A549 (cell line): ENCODE results near the gene PCYT1B. TPM values are rescaled to one million over a fixed set of nuclear protein-coding genes. Genes with fewer than 3 reads are reported as not detected.
A peak's percentile ranks its signal among the peaks of the same experiment; 100 is the strongest.

Source experiments
- ATAC-seq, 2 experiments: fragments of 200-7000 bp in 1 of 2; fragments of >200 bp in 1 of 2; cut with Nextera tagmentation in 1 of 2; cut with Tn5 transposase in 1 of 2; 3 replicates each; pipeline versions ENCODE4 v1.8.0 to v1.9.1; 2018 to 2020; ENCODE audit warnings: mild to moderate bottlenecking in 1 of 2, moderate library complexity in 1 of 2
- CTCF ChIA-PET: fragments of 300-600 bp; sonication (Branson Sonifier 250); formaldehyde crosslinking; extraction: SDS; loops from one replicate; lab custom pipeline; 2021; ENCODE audit warnings: antibody characterized with exemption, inconsistent platforms; lab: Yijun Ruan, JAX
- POLR2A ChIA-PET: fragments of 350-600 bp; formaldehyde crosslinking; extraction: SDS; loops from one replicate; lab custom pipeline; 2021; ENCODE audit warnings: antibody characterized with exemption, inconsistent platforms; lab: Yijun Ruan, JAX
- DNase-seq, 2 experiments: peaks; one replicate each; pipeline versions ENCODE4 v3.0.0 to v3.0.0-alpha.2; 2011 to 2016; ENCODE audit warnings: low read depth in 1 of 2, low spot score in 1 of 2
- FAIRE-seq: peaks from 2 replicates; lab custom pipeline; 2011; peaks lifted over from hg19 to GRCh38; lab: Jason Lieb, UNC
- H3K27ac ChIP-seq, 2 experiments: fragments of >200 bp; sonication (Bioruptor Twin); formaldehyde crosslinking; 3 replicates each; pipeline ENCODE4 v1.5.1; 2016 to 2017
- H3K4me1 ChIP-seq: fragments of >200 bp; sonication (Bioruptor Twin); formaldehyde crosslinking; 3 replicates; pipeline ENCODE4 v1.6.1; 2016
- H3K4me2 ChIP-seq: fragments of >200 bp; sonication (Bioruptor Twin); formaldehyde crosslinking; 3 replicates; pipeline ENCODE4 v1.6.1; 2016
- H3K4me3 ChIP-seq: fragments of >200 bp; sonication (Bioruptor Twin); formaldehyde crosslinking; 3 replicates; pipeline ENCODE4 v1.5.1; 2016
- H3K9me3 ChIP-seq: fragments of >200 bp; sonication (Bioruptor Twin); formaldehyde crosslinking; 3 replicates; pipeline ENCODE4 v1.6.1; 2016
- BHLHE40 ChIP-seq: IDR thresholded peaks from 2 replicates; pipeline ENCODE4 v1.6.1; 2012; ENCODE audit warnings: low read depth, low read length, inconsistent platforms
- CEBPB ChIP-seq, 2 experiments: fragments of >200 bp in 1 of 2; sonication (Bioruptor Twin) in 1 of 2; formaldehyde crosslinking in 1 of 2; IDR thresholded peaks; 2 replicates each; pipeline ENCODE4 v1.6.1; 2012 to 2016
- CHD2 ChIP-seq: fragments of 150-350 bp; IDR thresholded peaks from 2 replicates; pipeline ENCODE4 v1.6.1; 2014; ENCODE audit warnings: low read length; ENCODE audit not compliant: partially characterized antibody
- EHMT2 ChIP-seq: fragments of 200-600 bp; sonication (generic); IDR thresholded peaks from 2 replicates; pipeline ENCODE4 v1.6.1; 2016; ENCODE audit warnings: antibody characterized with exemption, low read depth, mild to moderate bottlenecking, moderate library complexity
- GATA3 ChIP-seq: IDR thresholded peaks from 2 replicates; pipeline ENCODE4 v1.6.1; 2012; ENCODE audit warnings: borderline replicate concordance
- HDAC2 ChIP-seq: fragments of 200-600 bp; sonication (generic); IDR thresholded peaks from 2 replicates; pipeline ENCODE4 v1.6.1; 2016
- JUN ChIP-seq, 2 experiments: fragments of >200 bp; sonication (Bioruptor Twin); formaldehyde crosslinking; IDR thresholded peaks; 2 replicates in 1 of 2; 3 replicates in 1 of 2; pipeline ENCODE4 v1.6.1; 2016 to 2017
- KDM1A ChIP-seq: fragments of 200-600 bp; sonication (generic); IDR thresholded peaks from 2 replicates; pipeline ENCODE4 v1.6.1; 2016; ENCODE audit warnings: low read depth, mild to moderate bottlenecking
- KDM5A ChIP-seq: fragments of 200-600 bp; sonication (generic); IDR thresholded peaks from 2 replicates; pipeline ENCODE4 v1.6.1; 2016; ENCODE audit warnings: antibody characterized with exemption, mild to moderate bottlenecking
- MAFK ChIP-seq: fragments of 450-650 bp; IDR thresholded peaks from 2 replicates; pipeline ENCODE4 v1.6.1; 2014; ENCODE audit not compliant: partially characterized antibody
- MYC ChIP-seq: IDR thresholded peaks from 2 replicates; pipeline ENCODE4 v1.6.1; 2012; ENCODE audit warnings: mild to moderate bottlenecking, inconsistent platforms, low read length, improper control_type of control experiment, borderline replicate concordance
- NFE2L2 ChIP-seq: fragments of 150-350 bp; conservative IDR thresholded peaks from 2 replicates; pipeline ENCODE4 v1.6.1; 2014; ENCODE audit warnings: low read length
- NR3C1 ChIP-seq: fragments of >200 bp; sonication (Bioruptor Twin); formaldehyde crosslinking; IDR thresholded peaks from 3 replicates; pipeline ENCODE4 v1.6.1; 2017
- POLR2A ChIP-seq: IDR thresholded peaks from 2 replicates; pipeline ENCODE4 v1.6.1; 2012; ENCODE audit warnings: mild to moderate bottlenecking, low read length
- RAD21 ChIP-seq, 2 experiments: fragments of >200 bp in 1 of 2; sonication (Bioruptor Twin) in 1 of 2; formaldehyde crosslinking in 1 of 2; IDR thresholded peaks in 1 of 2; conservative IDR thresholded peaks in 1 of 2; 2 replicates in 1 of 2; 3 replicates in 1 of 2; pipeline ENCODE4 v1.6.1; 2012 to 2018; ENCODE audit warnings: inconsistent platforms in 1 of 2
- RARB ChIP-seq: fragments of 250-450 bp; sonication (Bioruptor Pico); IDR thresholded peaks from 2 replicates; pipeline ENCODE4 v1.8.0; 2021; ENCODE audit warnings: mild to moderate bottlenecking, moderate library complexity
- RCOR1 ChIP-seq: fragments of 150-350 bp; IDR thresholded peaks from 2 replicates; pipeline ENCODE4 v1.6.1; 2014; ENCODE audit warnings: antibody characterized with exemption, low read length, low read depth
- RFX5 ChIP-seq: fragments of 450-650 bp; IDR thresholded peaks from 2 replicates; pipeline ENCODE4 v1.7.1; 2014; ENCODE audit warnings: antibody characterized with exemption, mild to moderate bottlenecking, moderate library complexity
- SREBF2 ChIP-seq: fragments of 450-650 bp; IDR thresholded peaks from 2 replicates; pipeline ENCODE4 v1.6.1; 2014; ENCODE audit warnings: mild to moderate bottlenecking, moderate library complexity
- TP53 ChIP-seq: fragments of 250-450 bp; sonication (Bioruptor Pico); IDR thresholded peaks from 2 replicates; pipeline ENCODE4 v1.5.0; 2021; ENCODE audit warnings: mild to moderate bottlenecking, moderate library complexity
- ZFP36 ChIP-seq: fragments of 450-650 bp; IDR thresholded peaks from 2 replicates; pipeline ENCODE4 v1.6.1; 2014; ENCODE audit warnings: borderline replicate concordance; ENCODE audit not compliant: partially characterized antibody
- ZNF302 ChIP-seq: fragments of 250-450 bp; sonication (Bioruptor Pico); IDR thresholded peaks from 2 replicates; pipeline ENCODE4 v1.9.0; 2021; ENCODE audit warnings: inconsistent platforms, mild to moderate bottlenecking, moderate library complexity
- WGBS: methylation state at CpG from one replicate; pipeline ENCODE4 v1.1.6; 2017; ENCODE audit errors: missing lambda C conversion rate; 5-methylcytosine and 5-hydroxymethylcytosine counted together
- polyA plus RNA-seq, 4 experiments: library from polyadenylated mRNA; depleted of rRNA in 3 of 4; stranded (reverse); fragments of >200 nt; fragmentation: RNase III in 1 of 4; extraction: RNeasy Plus Mini Kit Qiagen cat#74134 plus additional on column Dnase treatment in 1 of 4; gene quantifications; 2 replicates in 3 of 4; 3 replicates in 1 of 4; pipeline ENCODE4 v1.2.3, GENCODE V29; 2011 to 2017
- TF ChIP-seq, protein P1 (sequence below): fragments of 150-350 bp; IDR thresholded peaks from 2 replicates; pipeline ENCODE4 v1.6.1; 2014; ENCODE audit warnings: low read depth, mild to moderate bottlenecking, low read length
- TF ChIP-seq, protein P2 (sequence below): fragments of >200 bp; sonication (Bioruptor Twin); formaldehyde crosslinking; IDR thresholded peaks from 3 replicates; pipeline ENCODE4 v1.6.1; 2016
- TF ChIP-seq, protein P3 (sequence below): fragments of 450-650 bp; IDR thresholded peaks from 2 replicates; pipeline ENCODE4 v1.6.1; 2014; ENCODE audit warnings: antibody characterized with exemption
- TF ChIP-seq, protein P4 (sequence below): IDR thresholded peaks from 2 replicates; pipeline ENCODE4 v1.6.1; 2012
- TF ChIP-seq, protein P5 (sequence below): fragments of >200 bp; sonication (Bioruptor Twin); formaldehyde crosslinking; IDR thresholded peaks from 2 replicates; pipeline ENCODE4 v1.6.1; 2016
- TF ChIP-seq, protein P6 (sequence below): IDR thresholded peaks from 2 replicates; pipeline ENCODE4 v1.6.1; 2012

The PCYT1B gene
- polyA plus RNA-seq, 2 of the 4 experiments (the other 2 are of a cell fraction) = 0.05 TPM; not detected in 1

DNA sequence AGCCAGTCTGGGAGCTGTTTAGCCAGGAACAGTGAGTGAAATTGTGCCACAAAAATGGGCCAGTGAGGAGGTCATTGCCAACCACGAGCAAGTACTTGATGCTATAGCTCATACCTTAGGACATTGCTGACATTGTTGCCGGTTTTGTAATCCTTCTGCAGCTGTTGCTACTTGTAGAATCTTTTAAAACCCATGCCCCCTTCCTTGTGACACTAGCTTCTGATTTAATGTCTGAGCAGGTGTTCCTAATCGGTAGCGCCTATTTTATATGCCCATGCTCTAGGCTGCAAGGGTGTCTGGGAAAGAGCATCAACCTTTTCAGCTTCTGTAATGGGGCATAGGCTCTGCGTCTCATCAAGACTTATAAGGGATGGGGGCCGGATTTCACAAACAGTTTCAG, 49.1 kb upstream of the PCYT1B start:
- TF ChIP-seq RCOR1 (no peak), GATA3 (no peak), NR3C1 (no peak), MYC (no peak), NFE2L2 (no peak), CEBPB (IDR thresholded peaks at IDR 0.05) (no peak), RAD21 (conservative IDR thresholded peaks at IDR 0.05 in 1 of 2, IDR thresholded peaks at IDR 0.05 in 1 of 2) (no peak), TP53 (CRISPR knock-in tag) (no peak), BHLHE40 (no peak)
- TF ChIP-seq, protein P1, sequence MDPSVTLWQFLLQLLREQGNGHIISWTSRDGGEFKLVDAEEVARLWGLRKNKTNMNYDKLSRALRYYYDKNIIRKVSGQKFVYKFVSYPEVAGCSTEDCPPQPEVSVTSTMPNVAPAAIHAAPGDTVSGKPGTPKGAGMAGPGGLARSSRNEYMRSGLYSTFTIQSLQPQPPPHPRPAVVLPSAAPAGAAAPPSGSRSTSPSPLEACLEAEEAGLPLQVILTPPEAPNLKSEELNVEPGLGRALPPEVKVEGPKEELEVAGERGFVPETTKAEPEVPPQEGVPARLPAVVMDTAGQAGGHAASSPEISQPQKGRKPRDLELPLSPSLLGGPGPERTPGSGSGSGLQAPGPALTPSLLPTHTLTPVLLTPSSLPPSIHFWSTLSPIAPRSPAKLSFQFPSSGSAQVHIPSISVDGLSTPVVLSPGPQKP = no peak
- TF ChIP-seq, protein P2, sequence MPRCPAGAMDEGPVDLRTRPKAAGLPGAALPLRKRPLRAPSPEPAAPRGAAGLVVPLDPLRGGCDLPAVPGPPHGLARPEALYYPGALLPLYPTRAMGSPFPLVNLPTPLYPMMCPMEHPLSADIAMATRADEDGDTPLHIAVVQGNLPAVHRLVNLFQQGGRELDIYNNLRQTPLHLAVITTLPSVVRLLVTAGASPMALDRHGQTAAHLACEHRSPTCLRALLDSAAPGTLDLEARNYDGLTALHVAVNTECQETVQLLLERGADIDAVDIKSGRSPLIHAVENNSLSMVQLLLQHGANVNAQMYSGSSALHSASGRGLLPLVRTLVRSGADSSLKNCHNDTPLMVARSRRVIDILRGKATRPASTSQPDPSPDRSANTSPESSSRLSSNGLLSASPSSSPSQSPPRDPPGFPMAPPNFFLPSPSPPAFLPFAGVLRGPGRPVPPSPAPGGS = no peak
- TF ChIP-seq, protein P3, sequence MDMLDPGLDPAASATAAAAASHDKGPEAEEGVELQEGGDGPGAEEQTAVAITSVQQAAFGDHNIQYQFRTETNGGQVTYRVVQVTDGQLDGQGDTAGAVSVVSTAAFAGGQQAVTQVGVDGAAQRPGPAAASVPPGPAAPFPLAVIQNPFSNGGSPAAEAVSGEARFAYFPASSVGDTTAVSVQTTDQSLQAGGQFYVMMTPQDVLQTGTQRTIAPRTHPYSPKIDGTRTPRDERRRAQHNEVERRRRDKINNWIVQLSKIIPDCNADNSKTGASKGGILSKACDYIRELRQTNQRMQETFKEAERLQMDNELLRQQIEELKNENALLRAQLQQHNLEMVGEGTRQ = no peak
- TF ChIP-seq, all 56 proteins: peak for 0
- FAIRE-seq (no peak), ATAC-seq (no peak), DNase-seq (no peak)
- CTCF ChIA-PET = interaction anchor here (1.0 kb wide), 1 partner anchor 20 kb away, joined by 4 read pairs; no protein-coding TSS in a partner anchor
- 91% methylated on average over 6 of the region's 6 CpGs for WGBS
- POLR2A ChIA-PET = no interaction called here
- H3K4me1 ChIP-seq = 0 out of 3 replicates have a peak, but pooled peaks cover 5% of the 10 kb centered on the region
- H3K9me3 ChIP-seq = no peaks in the 10 kb centered on the region
- H3K4me2 ChIP-seq = no peak overlapping the region
- no peak overlapping the region for H3K4me3 ChIP-seq
- no peak overlapping the region for H3K27ac ChIP-seq

DNA sequence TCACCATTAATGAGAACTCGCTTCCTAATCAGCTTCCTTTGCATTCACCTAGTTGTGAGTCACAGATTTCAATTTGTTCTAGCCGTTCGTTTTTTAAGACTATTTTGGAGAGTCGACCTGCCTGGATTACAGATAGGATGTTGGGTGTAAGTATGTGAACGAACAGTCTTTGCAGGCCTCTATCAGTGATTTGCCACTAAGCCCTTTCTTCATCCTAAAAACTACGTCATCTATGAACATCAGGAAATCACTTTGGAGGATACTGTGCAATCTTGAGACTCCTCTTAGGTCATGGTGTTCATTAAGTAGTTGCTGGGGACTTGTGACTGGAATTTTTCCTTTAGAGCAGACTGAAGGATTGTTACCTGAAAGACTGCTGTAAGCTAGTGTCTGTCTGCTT, 47.7 kb upstream of the PCYT1B start:
- H3K27ac ChIP-seq = no peak overlapping the region
- POLR2A ChIA-PET = no interaction called here
- H3K4me1 ChIP-seq = 0 out of 3 replicates have a peak, but pooled peaks cover 5% of the 10 kb centered on the region
- FAIRE-seq = peak; percentile 49
- 37% methylated on average over 6 of the region's 6 CpGs for WGBS
- ATAC-seq = no peak
- H3K4me2 ChIP-seq = peak overlapping the region; percentile 69
- CTCF ChIA-PET = interaction anchor here (0.7 to 1.6 kb wide), 2 partner anchors 13 to 23 kb away, joined by 3 to 4 read pairs; no protein-coding TSS in a partner anchor
- DNase-seq = no peak
- TF ChIP-seq HDAC2 = no peak
- TF ChIP-seq ZNF302 (CRISPR knock-in tag) = no peak
- no peak for TF ChIP-seq EHMT2
- TF ChIP-seq NR3C1 = no peak
- TF ChIP-seq, protein P4, sequence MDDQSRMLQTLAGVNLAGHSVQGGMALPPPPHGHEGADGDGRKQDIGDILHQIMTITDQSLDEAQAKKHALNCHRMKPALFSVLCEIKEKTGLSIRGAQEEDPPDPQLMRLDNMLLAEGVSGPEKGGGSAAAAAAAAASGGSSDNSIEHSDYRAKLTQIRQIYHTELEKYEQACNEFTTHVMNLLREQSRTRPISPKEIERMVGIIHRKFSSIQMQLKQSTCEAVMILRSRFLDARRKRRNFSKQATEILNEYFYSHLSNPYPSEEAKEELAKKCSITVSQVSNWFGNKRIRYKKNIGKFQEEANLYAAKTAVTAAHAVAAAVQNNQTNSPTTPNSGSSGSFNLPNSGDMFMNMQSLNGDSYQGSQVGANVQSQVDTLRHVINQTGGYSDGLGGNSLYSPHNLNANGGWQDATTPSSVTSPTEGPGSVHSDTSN = no peak
- TF ChIP-seq, protein P5, sequence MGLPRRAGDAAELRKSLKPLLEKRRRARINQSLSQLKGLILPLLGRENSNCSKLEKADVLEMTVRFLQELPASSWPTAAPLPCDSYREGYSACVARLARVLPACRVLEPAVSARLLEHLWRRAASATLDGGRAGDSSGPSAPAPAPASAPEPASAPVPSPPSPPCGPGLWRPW = no peak
- TF ChIP-seq, all 56 proteins: peak for 0
- Histone ChIP-seq H3K9me3 (no peaks in the 10 kb centered on the region), H3K4me3 (peak overlapping the region; percentile 68)

DNA sequence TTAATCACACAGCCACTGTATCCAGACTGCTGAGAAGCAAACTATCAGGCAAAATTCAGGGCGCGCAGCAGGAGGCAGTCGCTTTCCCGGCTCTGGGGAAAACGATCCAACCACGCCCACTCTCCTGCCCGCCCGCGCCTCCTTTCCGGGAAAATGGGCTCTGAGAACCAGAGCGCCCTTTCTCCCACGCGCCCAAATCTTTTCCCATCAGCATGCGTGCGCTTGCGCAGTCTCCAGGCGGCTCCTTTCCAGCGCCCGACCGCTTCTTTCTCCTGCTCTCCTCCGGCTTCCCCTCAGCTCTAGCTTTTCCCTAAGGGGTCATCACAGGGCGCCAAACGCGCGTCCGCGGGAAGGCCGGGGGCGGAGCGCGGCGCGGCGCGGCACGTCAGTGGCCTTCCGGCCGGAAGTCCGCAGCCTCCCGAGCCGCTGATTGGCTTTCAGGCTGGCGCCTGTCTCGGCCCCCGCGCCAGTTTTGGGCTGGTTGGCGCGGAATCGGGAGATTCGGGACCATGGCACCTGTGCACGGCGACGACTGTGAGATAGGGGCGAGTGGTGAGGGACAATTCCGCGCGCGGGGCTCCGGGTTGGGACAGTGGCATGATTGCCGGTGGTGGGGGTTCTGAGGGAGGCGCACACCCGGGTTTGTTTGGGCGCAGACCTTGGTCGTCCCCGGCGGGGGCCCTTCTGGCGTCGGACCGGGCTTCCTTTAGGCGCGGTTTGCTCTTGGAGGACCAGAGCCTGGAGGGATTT, 46.5 kb upstream of the PCYT1B start, which contains the start of gene POLA1:
Gene POLA1, plus strand, starts transcription at position 466 of the 750 bp plus-strand sequence. Its CDS starts 44 bp downstream, at position 510.
- Histone ChIP-seq H3K4me3 (peak within 1 kb of the TSS; percentile 68), H3K27ac (peak within 1 kb of the TSS; percentile 74 to 89), H3K4me1 (0 out of 3 replicates have a peak, but pooled peaks cover 5% of the 10 kb centered on the region), H3K9me3 (no peaks in the 10 kb centered on the region), H3K4me2 (peak within 1 kb of the TSS; percentile 69)
- 1% methylated on average over 23 of the region's 70 CpGs for WGBS
- no peak for FAIRE-seq
- peak; percentile 98 for ATAC-seq
- DNase-seq = peak; percentile 84 to 97
- ChIA-PET CTCF (interaction anchor here (1.6 kb wide), 1 partner anchor 24 kb away, joined by 4 read pairs; no protein-coding TSS in a partner anchor), POLR2A (interaction anchor here (0.6 kb wide), 1 partner anchor 17 kb away, joined by 3 read pairs; no protein-coding TSS in a partner anchor)
- TF ChIP-seq MYC = 0 out of 2 replicates have a peak, but pooled peaks have one; percentile 58
- TF ChIP-seq RFX5 = no peak
- TF ChIP-seq ZFP36 = no peak
- no peak for TF ChIP-seq SREBF2
- TF ChIP-seq, protein P3 = peak; percentile 7; the same call in 1 of the 2 replicates
- no peak for TF ChIP-seq RCOR1
- TF ChIP-seq MAFK = no peak
- TF ChIP-seq NFE2L2 = no peak
- TF ChIP-seq POLR2A = peak; percentile 45
- no peak for TF ChIP-seq RARB
- TF ChIP-seq, protein P6, sequence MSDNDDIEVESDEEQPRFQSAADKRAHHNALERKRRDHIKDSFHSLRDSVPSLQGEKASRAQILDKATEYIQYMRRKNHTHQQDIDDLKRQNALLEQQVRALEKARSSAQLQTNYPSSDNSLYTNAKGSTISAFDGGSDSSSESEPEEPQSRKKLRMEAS = peak; percentile 70
- TF ChIP-seq KDM5A = peak; percentile 82
- TF ChIP-seq KDM1A = no peak
- no peak for TF ChIP-seq CHD2
- peak in 1 of 2 experiments; percentile 66; a peak in 2 of 5 replicates for TF ChIP-seq JUN (IDR thresholded peaks at IDR 0.05)
